GM12865 (cell line): ENCODE data around the gene RNF166.

ENCODE experiments used
- DNase-seq: peaks from one replicate; pipeline ENCODE4 v3.0.0; 2010; ENCODE audit warnings: low read depth
- H3K4me3 ChIP-seq: 2 replicates; pipeline ENCODE4 v1.5.1; 2011; ENCODE audit warnings: mild to moderate bottlenecking, low read depth, low read length, control low read depth
- CTCF ChIP-seq: IDR thresholded peaks from 2 replicates; pipeline ENCODE4 v1.5.1; 2011; ENCODE audit warnings: low read length, control low read depth, low read depth, inconsistent platforms; ENCODE audit not compliant: insufficient read depth; ENCODE audit errors: missing control alignments

The RNF166 gene

GRCh38 chr16:88723507-88723887 is 17.3 kb upstream of the RNF166 start:
- DNase-seq = no peak
- TF ChIP-seq CTCF = no peak
- H3K4me3 ChIP-seq = no peak overlapping the region

DNA sequence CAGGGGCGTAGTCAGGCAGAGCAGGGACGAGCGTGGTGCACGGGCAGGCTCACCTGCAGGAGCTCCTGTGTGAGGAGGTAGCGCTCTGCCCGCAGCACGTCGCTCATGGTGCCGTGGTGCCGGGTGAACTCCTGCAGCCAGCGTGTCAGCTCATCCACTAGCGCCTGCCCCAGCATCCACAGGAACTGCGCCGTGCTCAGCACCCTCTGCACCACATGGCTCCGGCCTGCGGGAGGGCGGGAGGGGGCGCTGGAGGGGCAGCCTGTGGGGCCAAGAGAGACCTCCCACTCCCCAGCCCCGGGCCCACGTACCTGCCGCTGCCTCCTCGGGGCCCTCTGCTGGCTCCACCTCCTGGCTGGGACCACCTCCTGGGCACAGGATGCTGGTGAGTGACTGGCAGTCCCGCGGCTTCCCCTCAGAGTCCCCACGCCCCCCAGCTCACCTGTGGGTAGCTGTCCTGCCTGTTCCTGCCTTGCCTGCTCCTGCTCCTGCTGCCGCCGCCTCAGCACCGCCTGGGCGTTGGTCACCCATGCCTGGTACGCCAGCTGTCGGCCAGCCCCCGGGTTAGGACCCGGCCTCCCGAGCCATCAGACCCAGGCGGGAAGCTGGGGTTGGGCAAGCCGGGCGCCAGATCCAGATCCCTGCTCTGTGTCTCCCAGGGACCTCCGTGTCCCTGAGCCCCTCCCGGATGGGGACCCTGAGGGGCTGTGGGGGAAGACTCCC is 16.7 kb upstream of the RNF166 start:
- H3K4me3 ChIP-seq = no peak overlapping the region
- TF ChIP-seq CTCF = no peak
- no peak for DNase-seq

DNA sequence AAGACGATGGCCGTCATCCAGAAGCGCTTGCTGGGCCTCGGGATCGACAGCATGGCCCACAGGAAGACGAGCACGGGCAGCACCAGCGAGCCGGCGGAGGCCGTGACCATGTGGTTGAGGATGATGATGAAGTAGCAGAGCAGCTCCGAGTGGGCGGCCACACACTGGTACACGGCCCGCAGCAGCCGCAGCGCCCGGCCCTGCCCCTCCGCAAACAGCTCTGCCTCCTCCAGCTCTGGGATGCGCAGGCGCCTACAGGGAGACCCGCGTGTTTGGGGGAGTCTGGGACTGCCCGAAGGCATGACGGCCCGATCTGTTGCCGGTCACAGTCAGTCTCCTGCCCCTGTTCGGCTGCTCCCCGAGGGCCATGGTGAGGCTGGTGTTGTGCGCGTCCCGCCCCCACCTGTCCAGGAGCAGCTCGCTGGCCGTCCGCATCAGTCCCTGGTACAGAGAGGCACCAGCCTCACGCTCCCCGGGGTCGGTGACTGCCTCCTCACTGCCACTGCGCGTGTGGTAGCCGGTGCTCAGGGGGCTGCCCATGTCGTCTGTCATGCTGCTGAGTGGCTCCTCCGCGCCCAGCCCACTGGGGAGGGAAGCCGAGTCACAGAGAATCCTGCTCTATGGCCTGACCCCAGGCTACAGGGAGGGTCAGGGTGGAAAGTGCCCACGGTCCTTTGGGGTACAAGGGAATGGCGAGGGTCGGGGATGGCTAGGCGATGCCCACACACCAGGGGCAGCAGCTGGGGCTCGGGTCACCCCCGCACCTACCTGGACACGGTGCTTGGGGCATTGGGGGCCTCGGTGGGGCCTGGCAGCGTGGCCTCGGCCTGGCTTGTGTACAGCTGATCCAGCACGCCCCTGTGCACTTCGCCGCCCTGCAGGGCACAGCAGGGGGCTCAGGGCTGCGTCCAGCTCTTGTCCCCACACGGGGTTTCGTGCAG is 15.9 kb upstream of the RNF166 start:
- no peak overlapping the region for H3K4me3 ChIP-seq
- DNase-seq = no peak
- TF ChIP-seq CTCF = no peak

- DNase-seq = no peak
- no peak for TF ChIP-seq CTCF
- H3K4me3 ChIP-seq = no peak overlapping the region
Observed at GRCh38 chr16:88721236-88721635, 15.0 kb upstream of the RNF166 start.

- TF ChIP-seq CTCF = no peak
- no peak for DNase-seq
- H3K4me3 ChIP-seq = no peak overlapping the region
Observed at GRCh38 chr16:88720396-88720970, 14.3 kb upstream of the RNF166 start.

GRCh38 chr16:88719933-88720296 is 13.7 kb upstream of the RNF166 start:
- H3K4me3 ChIP-seq = no peak overlapping the region
- TF ChIP-seq CTCF = no peak
- DNase-seq = no peak
